Bronchus fibroblast of lung (primary cell): ENCODE measurements around the gene SCO2. TPM values are rescaled to one million over a fixed set of nuclear protein-coding genes. Genes with fewer than 3 reads are reported as not detected.

Source experiments
- total RNA-seq: library from RNA; depleted of rRNA; stranded (reverse); fragments of >200 nt; gene quantifications from 2 replicates; pipeline ENCODE4 v1.2.3, GENCODE V29; 2015

SCO2 gene, protein sequence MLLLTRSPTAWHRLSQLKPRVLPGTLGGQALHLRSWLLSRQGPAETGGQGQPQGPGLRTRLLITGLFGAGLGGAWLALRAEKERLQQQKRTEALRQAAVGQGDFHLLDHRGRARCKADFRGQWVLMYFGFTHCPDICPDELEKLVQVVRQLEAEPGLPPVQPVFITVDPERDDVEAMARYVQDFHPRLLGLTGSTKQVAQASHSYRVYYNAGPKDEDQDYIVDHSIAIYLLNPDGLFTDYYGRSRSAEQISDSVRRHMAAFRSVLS
- total RNA-seq: 0.30 and 1.8 TPM in 2 replicates

DNA sequence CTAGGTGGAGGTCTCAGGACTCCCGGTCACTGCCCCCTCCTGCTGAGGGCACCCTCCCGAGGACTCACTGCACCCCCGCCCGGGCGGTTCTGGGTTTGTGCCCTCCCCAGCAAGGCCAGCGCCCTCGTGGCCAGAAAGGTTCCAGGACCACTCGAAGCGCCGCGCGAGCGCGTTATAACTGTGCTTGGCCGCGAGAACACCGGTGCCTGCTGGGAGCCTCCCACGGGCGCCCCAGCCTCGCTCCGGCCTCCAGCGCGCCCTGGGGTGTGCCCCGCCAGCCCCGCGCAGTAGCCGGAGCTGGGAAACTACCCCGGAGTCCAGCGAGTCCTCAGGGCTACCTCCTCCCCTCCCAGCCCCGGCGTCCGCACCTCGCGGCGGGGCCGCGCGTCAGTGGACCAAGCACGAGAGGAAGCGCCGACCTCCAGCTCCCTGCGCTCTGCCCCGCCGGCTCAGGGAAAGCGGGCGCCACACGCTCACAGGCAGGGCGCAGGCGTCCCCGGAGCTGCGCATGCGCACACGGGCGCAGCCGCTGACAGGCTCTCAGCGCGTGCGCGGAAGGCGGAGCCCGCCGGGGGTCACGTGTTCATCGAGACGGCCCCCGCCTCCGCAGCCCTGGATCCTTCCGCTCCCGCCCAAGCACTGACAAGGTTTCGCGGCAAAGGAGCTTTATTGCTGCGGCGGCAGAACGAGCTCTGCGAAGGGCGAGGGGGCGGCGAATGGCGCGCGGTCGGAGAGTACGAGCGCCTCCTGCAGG lies at the start of gene SCO2:
Gene SCO2 (minus strand): TSS at position 495 of the 754 bp plus-strand sequence. CDS start 1,187 bp downstream, outside the sequence.

DNA sequence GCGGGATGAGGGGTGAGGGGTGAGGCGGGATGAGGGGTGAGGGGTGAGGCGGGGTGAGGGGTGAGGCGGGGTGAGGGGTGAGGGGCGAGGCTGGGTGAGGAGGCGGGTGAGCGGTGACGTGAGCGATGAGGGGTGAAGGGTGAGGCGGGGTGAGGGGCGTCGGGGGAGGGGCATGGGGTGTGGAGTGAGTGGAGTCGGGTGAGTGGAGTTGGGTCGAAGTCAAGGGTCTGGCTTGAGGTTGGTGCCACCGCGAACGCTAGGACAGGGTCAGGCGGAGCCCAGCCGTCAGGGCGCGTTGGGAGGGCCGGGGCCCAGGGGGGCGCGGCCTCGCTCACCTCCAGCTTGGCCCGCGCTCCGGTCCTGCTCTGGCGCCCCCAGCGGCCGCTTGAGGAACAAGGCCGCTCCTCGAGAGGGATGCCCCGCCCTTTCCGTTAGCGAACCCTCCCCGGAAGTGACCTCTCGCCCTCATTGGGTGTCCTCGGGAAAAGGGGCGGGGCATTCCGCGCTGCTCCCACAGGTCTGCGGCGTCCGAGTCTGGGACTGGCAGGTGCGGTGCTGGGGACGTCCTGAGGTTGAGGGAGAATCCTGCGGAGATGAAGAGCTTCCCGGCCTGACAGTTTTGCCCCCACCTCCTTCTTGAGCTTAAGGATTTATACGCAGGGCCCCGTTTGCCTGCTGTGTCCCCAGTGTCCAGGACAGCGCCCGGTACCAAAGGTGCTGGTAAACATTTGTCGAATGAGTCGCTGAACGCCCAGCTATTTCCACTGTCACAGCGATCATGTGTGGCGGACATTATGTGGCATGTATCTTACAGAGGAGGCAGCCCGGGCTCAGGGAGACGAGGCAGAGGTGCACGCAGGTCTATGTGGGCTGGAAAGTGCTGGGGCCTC lies 37.4 kb upstream of the SCO2 start, which contains the start of gene SYCE3:
Gene SYCE3 (minus strand): TSS at position 397 of the 890 bp plus-strand sequence. CDS start 6,514 bp downstream, outside the sequence.

DNA sequence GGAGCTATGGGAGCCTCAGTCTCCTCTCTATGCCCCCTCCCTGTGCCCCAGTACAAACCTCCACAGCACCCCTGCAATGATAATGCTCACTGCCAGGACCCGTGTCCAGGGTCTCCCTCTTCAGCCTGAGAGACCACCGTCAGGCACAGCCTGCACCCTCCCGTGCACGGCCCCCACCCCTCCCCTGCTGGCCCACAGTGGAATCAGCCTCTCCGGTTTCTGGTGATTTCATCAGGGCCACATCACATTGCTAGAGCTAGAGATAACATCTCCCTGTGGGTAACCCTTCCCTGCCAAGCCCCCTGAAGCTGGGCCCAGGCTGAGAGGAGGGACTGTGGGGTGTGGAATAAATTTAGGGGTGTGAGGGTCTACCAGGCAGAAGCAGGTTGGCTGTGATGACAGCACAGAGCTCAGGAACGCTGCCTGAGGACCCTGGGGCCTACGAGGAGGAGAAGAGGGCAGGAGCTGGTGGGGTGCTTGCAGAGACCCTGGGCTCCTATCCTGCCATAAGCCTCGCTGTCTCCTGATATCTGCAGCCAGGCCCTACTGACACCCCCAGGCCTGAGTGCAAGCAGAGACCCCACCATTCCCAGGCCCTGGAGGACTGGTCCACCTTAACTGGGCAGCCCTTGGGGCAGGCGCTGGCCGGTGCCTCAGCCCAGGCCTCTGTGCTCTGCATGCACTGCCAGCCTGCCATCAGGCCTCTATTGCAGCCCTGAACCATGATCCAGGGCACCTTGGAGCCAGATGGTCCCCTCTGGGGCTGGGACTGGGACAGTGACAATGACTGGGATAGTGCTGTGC lies 20.3 kb upstream of the SCO2 start, which contains the start of gene KLHDC7B:
Gene KLHDC7B (plus strand): TSS at position 378 of the 804 bp plus-strand sequence. CDS start 345 bp downstream, at position 723.

DNA sequence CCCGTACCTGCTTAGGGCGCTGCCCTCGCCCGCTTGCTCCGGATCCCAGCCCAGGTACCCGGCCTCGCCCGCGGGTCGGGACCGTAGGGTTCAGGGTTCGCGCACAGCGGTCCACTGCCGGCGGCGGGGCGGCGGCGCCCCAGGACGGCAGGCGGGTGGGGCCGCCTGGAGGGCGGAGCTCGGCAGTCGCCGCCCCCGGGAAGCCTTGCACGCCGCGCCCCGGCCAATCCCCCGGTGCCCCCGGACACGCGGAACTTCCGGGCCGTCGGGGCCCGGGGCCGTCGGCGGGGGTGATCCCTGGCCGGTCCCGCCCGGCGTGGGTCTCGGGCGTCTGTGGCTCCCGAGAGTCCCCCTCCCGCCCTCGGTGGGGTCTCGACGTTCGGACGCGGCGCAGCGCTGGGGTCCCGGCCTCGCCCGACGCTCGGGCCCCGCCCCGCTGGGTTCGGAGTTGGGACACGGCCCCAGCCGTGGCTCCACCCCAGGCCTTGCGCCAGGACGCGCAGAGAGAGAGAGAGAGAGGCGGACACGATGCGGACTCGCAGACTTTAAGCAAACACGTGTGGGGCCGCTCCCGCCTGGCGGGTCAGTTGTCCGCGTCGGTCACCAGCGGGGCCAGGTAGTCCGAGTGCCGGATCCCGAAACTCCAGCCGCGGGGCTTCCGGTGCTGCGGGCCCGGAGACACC lies 4.6 kb upstream of the SCO2 start, which contains the start of gene TYMP:
Gene TYMP (minus strand): TSS at position 116 of the 683 bp plus-strand sequence. CDS start 303 bp downstream, outside the sequence.

DNA sequence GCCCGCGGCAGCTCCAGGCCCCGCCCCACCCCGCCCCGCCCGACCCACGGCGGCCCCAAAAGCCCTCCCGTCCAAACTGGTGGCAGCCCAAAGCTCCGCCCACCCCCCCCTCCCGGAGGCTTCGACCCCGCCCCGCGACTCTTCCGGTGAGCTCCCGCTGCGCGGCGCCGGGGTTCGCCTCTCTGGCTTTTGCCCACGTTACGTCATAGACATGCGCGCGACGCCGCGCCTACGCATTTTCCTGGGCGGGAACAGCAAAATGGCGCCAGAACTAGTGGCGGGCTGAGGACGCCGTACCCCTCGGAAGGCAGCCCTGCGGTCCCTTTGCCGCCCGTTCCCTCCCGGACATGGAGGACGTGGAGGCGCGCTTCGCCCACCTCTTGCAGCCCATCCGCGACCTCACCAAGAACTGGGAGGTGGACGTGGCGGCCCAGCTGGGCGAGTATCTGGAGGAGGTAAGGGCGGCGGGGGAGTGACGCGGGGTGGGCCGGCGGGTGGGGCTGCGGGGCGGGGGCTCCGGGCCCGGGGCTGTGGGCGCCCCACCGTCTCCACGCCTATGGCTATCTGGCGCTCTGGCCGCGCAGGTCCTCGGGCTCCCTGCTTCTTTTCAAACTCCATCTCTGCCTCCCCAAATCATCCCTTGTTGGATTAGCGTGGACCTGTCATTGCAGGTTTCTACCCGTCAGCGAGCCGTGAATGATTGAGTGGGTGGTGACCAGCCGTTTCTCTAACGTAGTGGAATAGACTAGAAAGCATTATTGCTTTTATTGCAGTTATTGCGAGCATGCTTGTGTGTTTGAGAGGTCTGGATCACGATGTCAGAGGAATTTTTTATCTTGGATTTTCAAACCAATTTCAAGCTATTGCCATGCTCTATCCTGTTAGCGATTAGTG lies 17.2 kb downstream of the SCO2 start, which contains the start of gene NCAPH2:
Gene NCAPH2 (plus strand): TSS at position 234 of the 894 bp plus-strand sequence. CDS start 114 bp downstream, at position 348.

DNA sequence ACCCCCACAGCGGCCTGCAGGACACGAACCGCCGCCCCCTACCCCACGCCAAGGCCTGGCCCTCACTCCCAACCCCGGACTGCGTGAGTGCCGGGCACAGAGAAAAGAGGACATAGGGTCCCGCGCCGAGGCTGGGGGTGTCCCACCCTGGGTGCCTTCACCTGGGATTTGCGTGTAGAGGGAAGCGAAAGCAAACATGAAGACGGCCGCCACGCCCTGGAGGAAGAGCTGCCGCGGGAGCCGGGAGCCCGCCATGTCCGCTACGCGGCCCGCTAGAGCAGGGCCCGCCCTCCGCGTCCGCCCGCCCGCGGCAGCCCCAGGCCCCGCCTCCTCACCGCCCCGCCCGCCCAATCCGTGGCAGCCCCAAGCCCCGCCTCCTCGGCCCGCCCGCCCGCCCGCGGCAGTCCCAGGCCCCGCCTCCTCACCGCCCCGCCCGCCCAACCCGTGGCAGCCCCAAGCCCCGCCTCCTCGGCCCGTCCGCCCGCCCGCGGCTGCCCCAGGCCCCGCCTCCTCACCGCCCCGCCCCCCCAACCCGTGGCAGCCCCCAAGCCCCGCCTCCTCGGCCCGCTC lies 17.9 kb downstream of the SCO2 start, which contains the start of gene LMF2:
Gene LMF2 (minus strand): TSS at position 282 of the 570 bp plus-strand sequence. CDS start 27 bp downstream, at position 255.

DNA sequence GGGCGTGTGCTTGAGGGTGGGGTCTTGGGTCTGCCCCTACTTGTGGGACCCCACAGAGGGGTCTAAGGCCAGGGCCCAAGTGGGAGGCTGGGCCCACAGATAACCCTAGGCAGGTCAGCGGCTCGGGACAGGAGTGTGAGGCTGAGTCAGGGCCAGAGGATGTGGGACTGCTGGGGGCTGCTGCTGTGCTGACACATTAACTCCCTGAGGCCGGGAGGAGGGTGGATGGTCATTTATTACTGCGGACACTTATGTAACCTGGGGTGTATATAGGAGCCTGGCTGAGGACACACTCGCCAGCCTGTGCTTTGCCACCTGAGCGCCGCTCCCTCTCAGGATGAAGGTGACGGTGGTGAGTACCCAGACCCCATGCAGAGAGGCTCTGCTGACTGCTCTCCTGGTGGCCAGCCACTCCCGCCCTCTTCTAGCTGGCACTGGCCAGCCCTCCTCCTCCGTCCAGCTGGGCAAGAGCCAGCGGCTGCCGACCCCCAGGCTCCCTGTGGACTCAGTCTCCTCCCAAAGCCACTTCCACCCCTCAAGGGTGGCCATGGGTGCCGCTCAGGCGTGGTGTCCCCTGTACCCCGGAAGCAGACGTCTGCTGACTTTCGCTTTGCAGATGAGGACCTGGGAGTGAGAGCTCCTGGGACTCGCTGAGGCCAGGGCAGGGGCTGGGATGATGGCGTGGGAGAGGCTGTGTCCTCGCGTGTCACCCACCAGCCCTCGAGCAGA lies 38.7 kb downstream of the SCO2 start, which contains the start of gene MIOX:
Gene MIOX (plus strand): TSS at position 299 of the 729 bp plus-strand sequence. CDS start 39 bp downstream, at position 338.

DNA sequence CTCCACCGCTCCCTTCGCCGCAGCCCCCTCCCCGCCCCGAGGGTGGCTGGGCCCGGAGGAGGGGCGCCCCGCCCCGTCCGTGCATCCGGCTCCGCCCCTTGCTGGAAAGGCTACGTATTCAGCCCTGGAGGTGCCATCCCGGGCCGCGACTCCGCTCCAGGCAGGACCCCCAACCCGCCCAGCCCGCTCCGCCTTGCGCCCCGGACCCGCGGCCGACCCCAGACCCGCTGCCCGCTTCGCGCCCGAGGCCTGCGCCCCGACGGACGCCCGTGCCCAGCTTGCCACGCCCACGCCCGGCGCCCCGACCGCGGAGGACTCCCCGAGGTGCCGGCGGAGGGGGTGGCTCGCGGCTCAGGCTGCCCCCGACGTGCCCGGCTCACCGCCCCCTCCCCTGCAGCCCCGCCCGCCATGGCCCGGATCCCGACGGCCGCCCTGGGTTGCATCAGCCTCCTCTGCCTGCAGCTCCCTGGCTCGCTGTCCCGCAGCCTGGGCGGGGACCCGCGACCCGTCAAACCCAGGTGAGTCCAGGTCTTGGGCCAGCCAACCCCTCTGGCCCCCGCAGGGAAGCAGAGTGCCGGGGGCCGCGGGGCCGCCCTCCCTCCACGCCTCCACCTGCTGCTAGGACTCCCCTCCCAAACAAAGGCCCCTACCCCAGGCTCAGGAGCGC lies 43.8 kb downstream of the SCO2 start, which contains the start of gene ADM2:
Gene ADM2 (plus strand): TSS at position 104 of the 667 bp plus-strand sequence. CDS start 305 bp downstream, at position 409.

DNA sequence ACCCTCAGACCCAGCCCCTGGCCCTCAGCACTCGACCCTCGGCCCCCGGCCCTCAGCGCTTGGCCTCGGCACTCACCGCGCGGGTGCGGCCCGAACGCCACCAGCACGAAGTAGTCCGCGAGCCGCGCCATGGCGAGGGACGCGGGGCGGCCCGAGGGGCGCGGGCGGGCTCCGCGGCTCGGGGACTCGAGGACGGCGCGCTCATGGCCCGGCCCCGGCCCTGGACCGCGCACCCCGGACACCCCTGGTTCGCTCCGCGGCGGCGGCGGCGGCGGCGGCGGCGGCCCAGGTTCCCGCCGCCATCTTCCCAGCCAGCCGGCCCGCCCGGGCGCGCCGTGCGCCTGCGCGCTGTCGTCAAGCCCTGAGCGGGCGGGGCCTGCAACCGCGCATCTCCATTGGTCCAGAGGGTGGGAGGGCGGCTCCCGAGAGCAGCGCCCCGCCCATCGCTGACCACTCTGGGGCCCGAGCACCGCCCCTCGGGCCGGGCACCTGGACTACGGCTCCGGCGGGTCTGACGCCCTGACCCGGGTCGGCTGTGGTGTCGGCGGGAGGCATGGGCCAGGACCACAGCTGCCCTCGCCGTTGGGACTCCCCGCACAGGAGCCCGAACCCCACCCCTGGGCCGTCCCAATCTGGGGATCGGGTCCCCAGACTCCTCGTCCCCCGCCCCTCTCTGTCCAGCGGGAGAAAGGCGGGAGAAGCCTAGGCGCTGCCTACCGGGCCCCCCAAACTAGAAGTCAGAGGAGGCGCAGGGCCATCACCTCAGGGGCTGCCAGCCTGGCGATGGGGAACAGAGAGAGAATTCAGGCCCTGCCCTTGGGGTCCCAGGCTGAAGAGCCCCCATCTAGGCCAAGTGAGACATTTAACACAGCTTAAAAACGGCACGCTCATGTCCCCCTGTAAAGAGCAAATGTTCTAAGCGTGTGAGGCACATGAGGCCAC lies 50.4 kb downstream of the SCO2 start, which contains the start of gene SBF1:
Gene SBF1 (minus strand): TSS at position 326 of the 942 bp plus-strand sequence. CDS start 195 bp downstream, at position 131.

Other genes with a start within 250 kb of the SCO2 start
- 100 and 107 TPM in 2 replicates for gene PLXNB2, start 218.0 kb downstream of the SCO2 start, total RNA-seq
- 1.2 and 1.3 TPM in 2 replicates for gene DENND6B, start 198.6 kb downstream of the SCO2 start, total RNA-seq
- gene PPP6R2, start 182.3 kb downstream of the SCO2 start, total RNA-seq: 38.1 and 40.5 TPM in 2 replicates
- gene SBF1, start 50.6 kb downstream of the SCO2 start, total RNA-seq: 52.0 and 54.1 TPM in 2 replicates
- gene ADM2, start 44.1 kb downstream of the SCO2 start, total RNA-seq: 4.7 and 4.8 TPM in 2 replicates
- 0.17 TPM in 1 of 2 replicates, not detected in the other for gene MIOX, start 38.7 kb downstream of the SCO2 start, total RNA-seq
- gene LMF2, start 17.9 kb downstream of the SCO2 start, total RNA-seq: 86.4 and 92.3 TPM in 2 replicates
- 71.5 and 77.0 TPM in 2 replicates for gene NCAPH2, start 17.4 kb downstream of the SCO2 start, total RNA-seq
- 16.9 and 19.0 TPM in 2 replicates for gene TYMP, start 4.4 kb upstream of the SCO2 start, total RNA-seq
- gene KLHDC7B, start 20.3 kb upstream of the SCO2 start, total RNA-seq: 0.17 TPM in 1 of 2 replicates, not detected in the other
- not detected in 2 replicates for gene SYCE3, start 37.3 kb upstream of the SCO2 start, total RNA-seq
- 0.17 and 1.0 TPM in 2 replicates for gene CPT1B, start 52.8 kb upstream of the SCO2 start, total RNA-seq
- gene CHKB, start 57.3 kb upstream of the SCO2 start, total RNA-seq: 31.8 and 37.3 TPM in 2 replicates
- 0.17 and 0.59 TPM in 2 replicates for gene MAPK8IP2, start 75.2 kb upstream of the SCO2 start, total RNA-seq
- 16.6 and 17.4 TPM in 2 replicates for gene ARSA, start 102.6 kb upstream of the SCO2 start, total RNA-seq
- gene SHANK3, start 147.2 kb upstream of the SCO2 start, total RNA-seq: 0.50 and 0.59 TPM in 2 replicates
- gene ACR, start 212.6 kb upstream of the SCO2 start, total RNA-seq: not detected in 2 replicates